Retinal pigment epithelial cell (primary cell): Measurements from ENCODE around the gene ADAMTS8.

ENCODE experiments used
- DNase-seq: peaks from one replicate; pipeline ENCODE4 v3.0.0-alpha.2; 2010; ENCODE audit warnings: low read depth
- H3K4me3 ChIP-seq: 2 replicates; pipeline ENCODE4 v1.5.1; 2011; ENCODE audit warnings: mild to moderate bottlenecking, low read length, control low read depth, moderate library complexity
- CTCF ChIP-seq: conservative IDR thresholded peaks from 2 replicates; pipeline ENCODE4 v1.5.1; 2011; ENCODE audit warnings: low read depth, low read length, control low read depth, inconsistent platforms

ADAMTS8 gene

GRCh38 chr11:130474637-130475400 is 46.4 kb upstream of the ADAMTS8 start:
- no peak for DNase-seq
- TF ChIP-seq CTCF, result no peak
- H3K4me3 ChIP-seq, result no peak overlapping the region

- DNase-seq, result no peak
- H3K4me3 ChIP-seq, result no peak overlapping the region
- no peak for TF ChIP-seq CTCF
Observed at GRCh38 chr11:130473795-130474377, 45.5 kb upstream of the ADAMTS8 start.

GRCh38 chr11:130473056-130473794 is 44.8 kb upstream of the ADAMTS8 start:
- no peak for DNase-seq
- no peak overlapping the region for H3K4me3 ChIP-seq
- TF ChIP-seq CTCF, result no peak

GRCh38 chr11:130472434-130472961 is 44.1 kb upstream of the ADAMTS8 start:
- H3K4me3 ChIP-seq, result no peak overlapping the region
- no peak for DNase-seq
- TF ChIP-seq CTCF, result no peak

- TF ChIP-seq CTCF, result no peak
- no peak overlapping the region for H3K4me3 ChIP-seq
- DNase-seq, result no peak
Observed at GRCh38 chr11:130471731-130472433, 43.5 kb upstream of the ADAMTS8 start.

- TF ChIP-seq CTCF, result no peak
- DNase-seq, result no peak
- no peak overlapping the region for H3K4me3 ChIP-seq
Observed at GRCh38 chr11:130470832-130471706, 42.7 kb upstream of the ADAMTS8 start.
